ENCODE data around the gene GMPR.

DNA sequence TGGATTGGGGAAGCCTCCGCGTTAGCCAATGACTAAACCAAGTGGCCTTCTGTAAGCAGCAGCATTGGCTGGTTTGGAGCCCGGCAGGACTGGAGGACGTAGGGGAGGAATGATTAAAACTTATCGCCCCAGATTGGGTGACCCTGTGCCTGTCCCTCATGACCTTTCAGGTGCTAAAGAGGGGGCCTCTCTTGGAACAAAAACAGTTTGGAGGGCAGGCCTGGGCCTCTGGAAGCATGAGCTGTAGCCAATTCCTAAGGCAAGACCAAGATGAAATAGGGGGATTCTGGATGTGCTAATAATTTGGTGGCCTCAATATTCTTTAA lies 1.4 kb downstream of the GMPR start:
- TF ChIP-seq, protein P1, sequence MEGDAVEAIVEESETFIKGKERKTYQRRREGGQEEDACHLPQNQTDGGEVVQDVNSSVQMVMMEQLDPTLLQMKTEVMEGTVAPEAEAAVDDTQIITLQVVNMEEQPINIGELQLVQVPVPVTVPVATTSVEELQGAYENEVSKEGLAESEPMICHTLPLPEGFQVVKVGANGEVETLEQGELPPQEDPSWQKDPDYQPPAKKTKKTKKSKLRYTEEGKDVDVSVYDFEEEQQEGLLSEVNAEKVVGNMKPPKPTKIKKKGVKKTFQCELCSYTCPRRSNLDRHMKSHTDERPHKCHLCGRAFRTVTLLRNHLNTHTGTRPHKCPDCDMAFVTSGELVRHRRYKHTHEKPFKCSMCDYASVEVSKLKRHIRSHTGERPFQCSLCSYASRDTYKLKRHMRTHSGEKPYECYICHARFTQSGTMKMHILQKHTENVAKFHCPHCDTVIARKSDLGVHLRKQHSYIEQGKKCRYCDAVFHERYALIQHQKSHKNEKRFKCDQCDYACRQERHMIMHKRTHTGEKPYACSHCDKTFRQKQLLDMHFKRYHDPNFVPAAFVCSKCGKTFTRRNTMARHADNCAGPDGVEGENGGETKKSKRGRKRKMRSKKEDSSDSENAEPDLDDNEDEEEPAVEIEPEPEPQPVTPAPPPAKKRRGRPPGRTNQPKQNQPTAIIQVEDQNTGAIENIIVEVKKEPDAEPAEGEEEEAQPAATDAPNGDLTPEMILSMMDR (IDR thresholded peaks at IDR 0.05): no peak
- no peak for TF ChIP-seq POLR2A (IDR thresholded peaks at IDR 0.05)
